Stimulated activated CD4-positive, alpha-beta T cell treated with anti-CD3 and anti-CD28 coated beads, Interleukin-12 subunit alpha, Interleukin-12 subunit beta, amount 100 ng/mL, for 48 hours (primary cell): Measurements from ENCODE around the gene OSBPL8.
A peak's percentile ranks its signal among the peaks of the same experiment; 100 is the strongest.
"Not testable (repeated sequence)": the region's sequence is repeated elsewhere in the genome, so short reads cannot be mapped to it uniquely, and the experiment has no call there.

Source experiments
- DNase-seq, 3 donors: peaks; one replicate each; pipeline ENCODE4 v3.0.0-alpha.2; 2020; ENCODE audit warnings: low read depth in 2 of 3, low spot score in 1 of 3

Gene OSBPL8

GRCh38 chr12:76478045-76478444 is 81.5 kb downstream of the OSBPL8 start:
- no peak for DNase-seq

GRCh38 chr12:76472862-76473261 is 86.7 kb downstream of the OSBPL8 start:
- DNase-seq = not testable (repeated sequence)

GRCh38 chr12:76471579-76471978 is 88.0 kb downstream of the OSBPL8 start:
- no peak for DNase-seq

GRCh38 chr12:76470028-76470939 is 89.3 kb downstream of the OSBPL8 start:
- DNase-seq = no peak

- DNase-seq = no peak
These were observed 94.9 kb downstream of the OSBPL8 start for GRCh38 chr12:76464631-76465166.

GRCh38 chr12:76462668-76463224 is 96.8 kb downstream of the OSBPL8 start:
- DNase-seq = no peak

GRCh38 chr12:76460807-76461206 is 98.8 kb downstream of the OSBPL8 start:
- no peak for DNase-seq

GRCh38 chr12:76457818-76458217 is 101.8 kb downstream of the OSBPL8 start:
- no peak for DNase-seq

- no peak for DNase-seq
These were observed 102.6 kb downstream of the OSBPL8 start for GRCh38 chr12:76457010-76457409.

- DNase-seq = peak; percentile 2 to 44 (median 10)
These were observed 103.8 kb downstream of the OSBPL8 start for GRCh38 chr12:76455582-76456345.

GRCh38 chr12:76451528-76451927 is 108.0 kb downstream of the OSBPL8 start:
- no peak for DNase-seq

GRCh38 chr12:76450690-76451089 is 108.9 kb downstream of the OSBPL8 start:
- DNase-seq = no peak

- no peak for DNase-seq
These were observed 109.6 kb downstream of the OSBPL8 start for GRCh38 chr12:76449993-76450392.

- no peak for DNase-seq
These were observed 110.0 kb downstream of the OSBPL8 start for GRCh38 chr12:76449583-76449982.

GRCh38 chr12:76449016-76449415 is 110.6 kb downstream of the OSBPL8 start:
- DNase-seq = no peak

- no peak for DNase-seq
These were observed 113.5 kb downstream of the OSBPL8 start for GRCh38 chr12:76446090-76446489.

- DNase-seq = no peak
These were observed 114.1 kb downstream of the OSBPL8 start for GRCh38 chr12:76445462-76445861.

- no peak for DNase-seq
These were observed 115.1 kb downstream of the OSBPL8 start for GRCh38 chr12:76444408-76444984.

GRCh38 chr12:76441016-76441415 is 118.6 kb downstream of the OSBPL8 start:
- no peak for DNase-seq

GRCh38 chr12:76432733-76433132 is 126.8 kb downstream of the OSBPL8 start:
- no peak for DNase-seq

GRCh38 chr12:76428117-76428516 is 131.5 kb downstream of the OSBPL8 start:
- no peak for DNase-seq
